Urothelium cell line (cell line): ENCODE data around the gene DEPP1.
A peak's percentile ranks its signal among the peaks of the same experiment; 100 is the strongest.

Experiments
- DNase-seq: peaks from one replicate; pipeline ENCODE4 v3.0.0; 2011; ENCODE audit warnings: low spot score, mixed read lengths
- FAIRE-seq: peaks from 2 replicates; lab custom pipeline; 2011; peaks lifted over from hg19 to GRCh38; lab: Jason Lieb, UNC

The DEPP1 gene

GRCh38 chr10:44993922-44994751, 15.5 kb upstream of the DEPP1 start:
- FAIRE-seq (no peak), DNase-seq (no peak)

GRCh38 chr10:44993226-44993921, 14.8 kb upstream of the DEPP1 start:
- no peak for FAIRE-seq

GRCh38 chr10:44992732-44993225, 14.2 kb upstream of the DEPP1 start:
- no peak for DNase-seq
- FAIRE-seq = no peak

More at GRCh38 chr10:44993226-44993921, 14.8 kb upstream of the DEPP1 start:
- DNase-seq = no peak

- no peak for FAIRE-seq
- DNase-seq = no peak
Measured at GRCh38 chr10:44992070-44992731, 13.6 kb upstream of the DEPP1 start.

GRCh38 chr10:44991571-44991970, 13.0 kb upstream of the DEPP1 start:
- DNase-seq (no peak), FAIRE-seq (no peak)

- no peak for DNase-seq
- no peak for FAIRE-seq
Measured at GRCh38 chr10:44990965-44991364, 12.4 kb upstream of the DEPP1 start.

- no peak for FAIRE-seq
- no peak for DNase-seq
Measured at GRCh38 chr10:44990302-44990655, 11.7 kb upstream of the DEPP1 start.

- no peak for FAIRE-seq
- no peak for DNase-seq
Measured at GRCh38 chr10:44989597-44990301, 11.1 kb upstream of the DEPP1 start.

GRCh38 chr10:44988957-44989585, 10.5 kb upstream of the DEPP1 start:
- DNase-seq (no peak), FAIRE-seq (no peak)

- DNase-seq (no peak), FAIRE-seq (no peak)
Measured at GRCh38 chr10:44986670-44987069, 8.1 kb upstream of the DEPP1 start.

GRCh38 chr10:44986179-44986578, 7.6 kb upstream of the DEPP1 start:
- DNase-seq (no peak), FAIRE-seq (no peak)

- DNase-seq (no peak), FAIRE-seq (no peak)
Measured at GRCh38 chr10:44985175-44985681, 6.6 kb upstream of the DEPP1 start.

GRCh38 chr10:44984671-44985101, 6.1 kb upstream of the DEPP1 start:
- no peak for DNase-seq
- FAIRE-seq = no peak

- FAIRE-seq = no peak
Measured at GRCh38 chr10:44983895-44984278, 5.3 kb upstream of the DEPP1 start.

GRCh38 chr10:44983066-44983894, 4.7 kb upstream of the DEPP1 start:
- DNase-seq (no peak), FAIRE-seq (peak; percentile 23)

More at GRCh38 chr10:44983895-44984278, 5.3 kb upstream of the DEPP1 start:
- no peak for DNase-seq

GRCh38 chr10:44982496-44982895, 3.9 kb upstream of the DEPP1 start:
- FAIRE-seq = no peak
- no peak for DNase-seq

GRCh38 chr10:44982114-44982460, 3.5 kb upstream of the DEPP1 start:
- DNase-seq = peak; percentile 82
- peak; percentile 95 for FAIRE-seq

- peak; percentile 98 for FAIRE-seq
- peak; percentile 88 for DNase-seq
Measured at GRCh38 chr10:44981172-44982113, 2.8 kb upstream of the DEPP1 start.
